Panc1 (cell line): ENCODE data around the gene SH3BP5L. TPM values are rescaled to one million over a fixed set of nuclear protein-coding genes. Genes with fewer than 3 reads are reported as not detected.

Experiments
- ATAC-seq: fragments of 200-7000 bp; cut with Tn5 transposase; 2 replicates; pipeline ENCODE4 v1.9.1; 2020; ENCODE audit warnings: mild to moderate bottlenecking, moderate library complexity
- BruUV-seq: library from RNA; stranded (reverse); fragments of 400-500 nt; replicated peaks from 2 replicates; lab custom pipeline; 2021; lab: Mats Ljungman, UMichigan
- CTCF ChIA-PET: fragments of 300-600 bp; sonication (Branson Sonifier 250); formaldehyde crosslinking; loops from one replicate; lab custom pipeline; 2022; ENCODE audit warnings: antibody characterized with exemption; lab: Charles Lee
- POLR2A ChIA-PET: fragments of 300-600 bp; sonication (Branson Sonifier 250); formaldehyde crosslinking; loops from one replicate; lab custom pipeline; 2022; ENCODE audit warnings: antibody characterized with exemption; lab: Charles Lee
- DNase-seq: peaks from one replicate; pipeline ENCODE4 v3.0.0-alpha.2; 2010; ENCODE audit warnings: low read depth, low spot score
- H3K27ac ChIP-seq: 2 replicates; pipeline ENCODE4 v1.5.1; 2011; ENCODE audit warnings: mild to moderate bottlenecking, low read length, inconsistent platforms
- H3K27me3 ChIP-seq: fragments of 200-500 bp; sonication (Bioruptor generic); 2 replicates; pipeline ENCODE4 v1.6.0; 2014; ENCODE audit warnings: low read length, inconsistent platforms; ENCODE audit not compliant: control insufficient read depth, insufficient read depth
- H3K36me3 ChIP-seq: fragments of 200-500 bp; sonication (Bioruptor generic); 2 replicates; pipeline ENCODE4 v1.5.1; 2014; ENCODE audit warnings: inconsistent platforms, mild to moderate bottlenecking, low read length, moderate library complexity; ENCODE audit not compliant: control insufficient read depth, insufficient read depth
- H3K4me1 ChIP-seq: 2 replicates; pipeline ENCODE4 v1.5.1; 2011; ENCODE audit warnings: inconsistent platforms, mild to moderate bottlenecking, low read length, moderate library complexity; ENCODE audit not compliant: control insufficient read depth, insufficient read depth
- H3K4me3 ChIP-seq, 2 experiments: 2 replicates each; pipeline ENCODE4 v1.5.1; 2011 to 2012; ENCODE audit warnings: low read depth in 2 of 2, low read length in 2 of 2, mild to moderate bottlenecking in 2 of 2, inconsistent platforms in 1 of 2, moderate library complexity in 1 of 2
- H3K9me3 ChIP-seq: fragments of 200-500 bp; sonication (Bioruptor generic); 2 replicates; pipeline ENCODE4 v1.5.1; 2014; ENCODE audit warnings: low read depth, mild to moderate bottlenecking, inconsistent platforms, low read length, moderate library complexity; ENCODE audit not compliant: control insufficient read depth, insufficient read depth
- CTCF ChIP-seq: fragments of 450-650 bp; IDR thresholded peaks from 2 replicates; pipeline ENCODE4 v1.5.1; 2017; ENCODE audit warnings: mild to moderate bottlenecking
- POLR2AphosphoS5 ChIP-seq: IDR thresholded peaks from 2 replicates; pipeline ENCODE4 v1.6.1; 2012; ENCODE audit warnings: mild to moderate bottlenecking, low read depth, low read length, moderate library complexity
- REST ChIP-seq, 2 experiments: IDR thresholded peaks; 2 replicates each; pipeline ENCODE4 v1.6.1; 2011 to 2012; ENCODE audit warnings: low read depth in 2 of 2, control low read depth in 1 of 2, low read length in 1 of 2, mild to moderate bottlenecking in 1 of 2, moderate library complexity in 1 of 2; ENCODE audit not compliant: insufficient read depth in 1 of 2
- SIN3A ChIP-seq: IDR thresholded peaks from 2 replicates; pipeline ENCODE4 v1.6.1; 2012; ENCODE audit warnings: low read depth, mild to moderate bottlenecking, low read length, moderate library complexity, borderline replicate concordance; ENCODE audit not compliant: insufficient read depth
- TCF7L2 ChIP-seq: IDR thresholded peaks from 2 replicates; pipeline ENCODE4 v1.6.1; 2011; ENCODE audit warnings: mild to moderate bottlenecking, low read depth, low read length, inconsistent platforms
- in situ Hi-C: cut with HindIII; loops from 2 replicates; pipeline ENCODE4 v1.10.0; 2016; ENCODE audit warnings: low sequenced_read_pairs, low pct_unique_long_range_greater_than_20kb
- intact Hi-C: fragments of 100-400 bp; cut with micrococcal nuclease; formaldehyde crosslinking; loops from one replicate; pipeline ENCODE4 v1.10.0; 2022; ENCODE audit not compliant: unreplicated experiment
- total RNA-seq: library from RNA; stranded (reverse); gene quantifications from one replicate; pipeline ENCODE4 v1.2.1, GENCODE V29; 2021; ENCODE audit not compliant: unreplicated experiment

Gene SH3BP5L
- total RNA-seq, 1 experiment from 2014 or later, result 23.9 TPM

GRCh38 chr1:248837781-248838356, 12.2 kb upstream of the SH3BP5L start, which contains the start of gene ZNF672:
ZNF672 (plus strand) TSS chr1:248838224; CDS start chr1:248847275, 9,051 bp downstream.
- POLR2A ChIA-PET, result interaction anchor here (0.5 to 1.0 kb wide), 2 partner anchors 10 to 12 kb away, joined by 4 to 7 read pairs; partner anchors contain the start of gene SH3BP5L
- in situ Hi-C loops, result no loop called here

GRCh38 chr1:248837045-248837780, 11.5 kb upstream of the SH3BP5L start:
- Histone ChIP-seq H3K36me3 (no peaks in the 10 kb centered on the region; the same call in 1 of the 2 replicates), H3K4me1 (peaks cover 4% of the 10 kb centered on the region; the same call in 1 of the 2 replicates), H3K4me3 (peak overlapping the region; percentile 80 to 95), H3K9me3 (no peaks in the 10 kb centered on the region), H3K27ac (peak overlapping the region; percentile 69), H3K27me3 (peaks cover 2% of the 10 kb centered on the region; the same call in 1 of the 2 replicates)
- in situ Hi-C loops, result no loop called here
- POLR2A ChIA-PET, result interaction anchor here (0.5 to 1.0 kb wide), 2 partner anchors 10 to 12 kb away, joined by 4 to 7 read pairs; partner anchors contain the start of gene SH3BP5L
- TF ChIP-seq POLR2AphosphoS5 (no peak), REST (IDR thresholded peaks at IDR 0.05; ENCODE audit: insufficient read depth in 1 of 2, low read depth in 2 of 2, low read length in 1 of 2) (no peak), TCF7L2 (no peak), CTCF (no peak), SIN3A (no peak)
- ATAC-seq, result no peak
- intact Hi-C loops, result no loop called here
- no peak for DNase-seq
- BruUV-seq, result TSS peak; percentile 97
- CTCF ChIA-PET, result no interaction called here

More at GRCh38 chr1:248837781-248838356, 12.2 kb upstream of the SH3BP5L start, which contains the start of gene ZNF672:
- CTCF ChIA-PET, result interaction anchor here (0.9 kb wide), 1 partner anchor 12 kb away, joined by 3 read pairs; the partner anchor contains the start of gene SH3BP5L
- H3K4me1 ChIP-seq, result peaks cover 4% of the 10 kb centered on the region; the same call in 1 of the 2 replicates
- DNase-seq (peak; percentile 88), ATAC-seq (peak; percentile 94)
- H3K36me3 ChIP-seq, result no peaks in the 10 kb centered on the region; the same call in 1 of the 2 replicates
- peak within 1 kb of the TSS; percentile 80 to 95 for H3K4me3 ChIP-seq
- H3K27me3 ChIP-seq, result peaks cover 2% of the 10 kb centered on the region; the same call in 1 of the 2 replicates
- TF ChIP-seq REST (IDR thresholded peaks at IDR 0.05; ENCODE audit: insufficient read depth in 1 of 2, low read depth in 2 of 2, low read length in 1 of 2) (no peak), POLR2AphosphoS5 (peak; percentile 81; the same call in 1 of the 2 replicates), SIN3A (peak; percentile 54; the same call in 1 of the 2 replicates)
- BruUV-seq, result no TSS peak
- H3K27ac ChIP-seq, result peak within 1 kb of the TSS; percentile 91
- intact Hi-C loops, result no loop called here
- no peaks in the 10 kb centered on the region for H3K9me3 ChIP-seq
